HepG2 (cell line): ENCODE measurements around the gene TP53I3. TPM values are rescaled to one million over a fixed set of nuclear protein-coding genes. Genes with fewer than 3 reads are reported as not detected.

Experiments
- ARID3A ChIP-seq: IDR thresholded peaks from 2 replicates; pipeline ENCODE4 v1.6.1; 2012; ENCODE audit warnings: low read depth, low read length, improper control_type of control experiment
- BHLHE40 ChIP-seq: IDR thresholded peaks from 2 replicates; pipeline ENCODE4 v1.6.1; 2011; ENCODE audit warnings: low read length, improper control_type of control experiment
- CENPX ChIP-seq: sonication (generic); formaldehyde crosslinking; IDR thresholded peaks from 2 replicates; pipeline ENCODE4 v1.9.0; 2021; ENCODE audit warnings: mild to moderate bottlenecking, missing genetic modification reagents, moderate library complexity
- DMTF1 ChIP-seq: sonication (generic); formaldehyde crosslinking; IDR thresholded peaks from 2 replicates; pipeline ENCODE4 v1.4.0; 2020; ENCODE audit warnings: mild to moderate bottlenecking, missing genetic modification reagents
- ETS1 ChIP-seq: sonication (generic); formaldehyde crosslinking; IDR thresholded peaks from 2 replicates; pipeline ENCODE4 v1.4.0; 2020; ENCODE audit warnings: missing genetic modification reagents
- FOXM1 ChIP-seq: sonication (generic); formaldehyde crosslinking; IDR thresholded peaks from 2 replicates; pipeline ENCODE4 v1.5.0; 2020; ENCODE audit warnings: missing genetic modification reagents
- GATAD1 ChIP-seq: IDR thresholded peaks from 2 replicates; pipeline ENCODE4 v1.6.1; 2016; ENCODE audit warnings: missing genetic modification reagents, missing compliant biosample characterization
- JUNB ChIP-seq: sonication (generic); formaldehyde crosslinking; IDR thresholded peaks from 2 replicates; pipeline ENCODE4 v1.8.0; 2022; ENCODE audit warnings: missing genetic modification reagents, mild to moderate bottlenecking, borderline replicate concordance
- LBX2 ChIP-seq: sonication (generic); formaldehyde crosslinking; IDR thresholded peaks from 2 replicates; pipeline ENCODE4 v1.5.0; 2020; ENCODE audit warnings: missing genetic modification reagents, mild to moderate bottlenecking, borderline replicate concordance
- NBN ChIP-seq: fragments of 450-650 bp; conservative IDR thresholded peaks from 2 replicates; pipeline ENCODE4 v1.6.1; 2017
- NFIB ChIP-seq: sonication (generic); formaldehyde crosslinking; IDR thresholded peaks from 2 replicates; pipeline ENCODE4 v1.9.0; 2021; ENCODE audit warnings: missing genetic modification reagents, mild to moderate bottlenecking, borderline replicate concordance
- POGZ ChIP-seq: sonication (generic); formaldehyde crosslinking; IDR thresholded peaks from 2 replicates; pipeline ENCODE4 v1.4.0; 2020; ENCODE audit warnings: mild to moderate bottlenecking, missing genetic modification reagents
- RBAK ChIP-seq: sonication (generic); formaldehyde crosslinking; IDR thresholded peaks from 2 replicates; pipeline ENCODE4 v1.5.1; 2020; ENCODE audit warnings: mild to moderate bottlenecking, missing genetic modification reagents
- SMAD9 ChIP-seq: sonication (generic); formaldehyde crosslinking; IDR thresholded peaks from 2 replicates; pipeline ENCODE4 v1.5.1; 2020; ENCODE audit warnings: mild to moderate bottlenecking, missing genetic modification reagents
- TRIM24 ChIP-seq: sonication (generic); formaldehyde crosslinking; IDR thresholded peaks from 2 replicates; pipeline ENCODE4 v1.8.0; 2022; ENCODE audit warnings: mild to moderate bottlenecking, missing genetic modification reagents
- ZGPAT ChIP-seq: IDR thresholded peaks from 2 replicates; pipeline ENCODE4 v1.6.1; 2016; ENCODE audit warnings: mild to moderate bottlenecking
- ZNF253 ChIP-seq: sonication (generic); formaldehyde crosslinking; IDR thresholded peaks from 2 replicates; pipeline ENCODE4 v1.8.0; 2022; ENCODE audit warnings: mild to moderate bottlenecking, missing genetic modification reagents, borderline replicate concordance
- ZNF275 ChIP-seq: sonication (generic); formaldehyde crosslinking; IDR thresholded peaks from 2 replicates; pipeline ENCODE4 v1.8.0; 2022; ENCODE audit warnings: missing genetic modification reagents, mild to moderate bottlenecking, inconsistent platforms, borderline replicate concordance
- ZNF414 ChIP-seq: sonication (generic); formaldehyde crosslinking; IDR thresholded peaks from 2 replicates; pipeline ENCODE4 v1.5.0; 2020; ENCODE audit warnings: missing genetic modification reagents
- ZNF44 ChIP-seq: sonication (generic); formaldehyde crosslinking; IDR thresholded peaks from 2 replicates; pipeline ENCODE4 v1.5.1; 2020; ENCODE audit warnings: mild to moderate bottlenecking, missing genetic modification reagents
- polyA plus RNA-seq, 8 experiments: library from polyadenylated mRNA; depleted of rRNA in 3 of 8; stranded (reverse) in 7 of 8; unstranded in 1 of 8; fragments of >200 nt; fragmentation: Illumina TruSeq in 4 of 8; extraction: Trizol in 4 of 8; gene quantifications; 2 replicates each; pipeline versions ENCODE4 v1.2.1 to v1.2.3, GENCODE V29; 2011 to 2016; ENCODE audit warnings: low read depth in 4 of 8, missing spikeins in 1 of 8, mixed read lengths in 1 of 8; ENCODE audit not compliant: insufficient read depth in 1 of 8
- total RNA-seq, 5 experiments: library from RNA; depleted of rRNA; stranded (reverse); fragments of >200 nt; fragmentation: Illumina TruSeq; extraction: Trizol; gene quantifications; 2 replicates each; pipeline ENCODE4 v1.2.3, GENCODE V29; 2016; ENCODE audit warnings: low read depth in 1 of 5

Gene TP53I3
- total and polyA plus RNA-seq, 2 of the 13 experiments (the other 11 are each of a cell fraction or from before 2014, with no cell fraction given), result 25.0 to 44.1 TPM

GRCh38 chr2:24084386-24085199 lies at the start of gene TP53I3 (continued):
- peak; percentile 76; the same call in 1 of the 2 replicates for TF ChIP-seq ETS1 (CRISPR knock-in tag)
- no peak for TF ChIP-seq RBAK (CRISPR knock-in tag)
- TF ChIP-seq NBN, result no peak
- TF ChIP-seq ZNF275, result no peak
- TF ChIP-seq CENPX, result no peak
- peak; percentile 82; the same call in 1 of the 2 replicates for TF ChIP-seq SMAD9
- TF ChIP-seq ZNF44 (CRISPR knock-in tag), result no peak; the same call in 1 of the 2 replicates
- TF ChIP-seq JUNB (CRISPR knock-in tag), result no peak
- TF ChIP-seq DMTF1 (CRISPR knock-in tag), result no peak
- TF ChIP-seq ZGPAT (CRISPR knock-in tag), result peak; percentile 92
- peak; percentile 80 for TF ChIP-seq GATAD1 (CRISPR knock-in tag)
- TF ChIP-seq ARID3A, result 0 out of 2 replicates have a peak, but pooled peaks have one; percentile 9
- TF ChIP-seq ZNF253 (CRISPR knock-in tag), result no peak
- TF ChIP-seq POGZ (CRISPR knock-in tag), result peak; percentile 84
- no peak for TF ChIP-seq BHLHE40
- no peak for TF ChIP-seq NFIB (CRISPR knock-in tag)
- no peak for TF ChIP-seq TRIM24 (CRISPR knock-in tag)
- 0 out of 2 replicates have a peak, but pooled peaks have one; percentile 79 for TF ChIP-seq LBX2
- TF ChIP-seq ZNF414 (CRISPR knock-in tag), result no peak
- TF ChIP-seq FOXM1, result no peak
